ENCODE results near the gene EXOC3L2.

GRCh38 chr19:45250216-45250831 is 5.1 kb upstream of the EXOC3L2 start:
- TF ChIP-seq CTCF (IDR thresholded peaks at IDR 0.05 in 8 of 11, conservative IDR thresholded peaks at IDR 0.05 in 3 of 11) = no peak
- no peak for TF ChIP-seq POLR2A (IDR thresholded peaks at IDR 0.05)

Data from spleen (tissue), 7 donors.